Measurements from ENCODE around the gene BRAF.
A peak's percentile ranks its signal among the peaks of the same experiment; 100 is the strongest.
"Not testable (repeated sequence)": the region's sequence is repeated elsewhere in the genome, so short reads cannot be mapped to it uniquely, and the experiment has no call there.

Gene BRAF

GRCh38 chr7:140694592-140694991, 230.1 kb downstream of the BRAF start:
- Histone ChIP-seq H3K27ac (ENCODE audit: extremely low read depth, low read depth, low read length) (no peak overlapping the region), H3K4me3 (ENCODE audit: low read depth, low read length) (no peak overlapping the region), H3K36me3 (ENCODE audit: control insufficient read depth in 2 of 2, insufficient read depth in 1 of 2, low read length in 2 of 2) (peaks cover 7 to 66% of the 10 kb centered on the region in 2 experiments; a peak in 2 of 3 replicates), H3K9me3 (ENCODE audit: control insufficient read depth, insufficient read depth, low read depth, low read length) (no peaks in the 10 kb centered on the region), H3K4me1 (ENCODE audit: control insufficient read depth, insufficient read depth, low read length) (no peaks in the 10 kb centered on the region)
- ChIA-PET POLR2A (no interaction called here), CTCF (interaction anchor here (0.6 kb wide), 1 partner anchor 48 kb away, joined by 3 read pairs; no protein-coding TSS in a partner anchor)
- TF ChIP-seq ZNF776 (tag by site-specific recombination; IDR thresholded peaks at IDR 0.05; ENCODE audit: borderline replicate concordance) (no peak), ZSCAN5A (tag by site-specific recombination; IDR thresholded peaks at IDR 0.05) (no peak), ZFHX2 (tag by site-specific recombination; conservative IDR thresholded peaks at IDR 0.05) (no peak), INSM2 (tag by site-specific recombination; IDR thresholded peaks at IDR 0.05) (no peak), ZNF701 (tag by site-specific recombination; IDR thresholded peaks at IDR 0.05) (no peak), ZNF248 (tag by site-specific recombination; IDR thresholded peaks at IDR 0.05) (no peak), ZNF792 (tag by site-specific recombination; IDR thresholded peaks at IDR 0.05) (no peak)

- H3K4me1 ChIP-seq (ENCODE audit: control insufficient read depth, insufficient read depth, low read length); H3K9me3 ChIP-seq (ENCODE audit: control insufficient read depth, insufficient read depth, low read depth, low read length); POLR2A ChIA-PET; H3K27ac ChIP-seq (ENCODE audit: extremely low read depth, low read depth, low read length); CTCF ChIA-PET; H3K4me3 ChIP-seq (ENCODE audit: low read depth, low read length): not testable (repeated sequence)
- peaks cover 7 to 66% of the 10 kb centered on the region in 2 experiments; a peak in 2 of 3 replicates for H3K36me3 ChIP-seq (ENCODE audit: control insufficient read depth in 2 of 2, insufficient read depth in 1 of 2, low read length in 2 of 2)
Measured at GRCh38 chr7:140693849-140694248, 230.9 kb downstream of the BRAF start.

GRCh38 chr7:140691376-140692045, 233.2 kb downstream of the BRAF start:
- TF ChIP-seq ZNF785 (tag by site-specific recombination; IDR thresholded peaks at IDR 0.05) (no peak), ZBTB6 (tag by site-specific recombination; IDR thresholded peaks at IDR 0.05) (peak; percentile 86)
- Histone ChIP-seq H3K36me3 (ENCODE audit: control insufficient read depth in 2 of 2, insufficient read depth in 1 of 2, low read length in 2 of 2) (peaks cover 11 to 88% of the 10 kb centered on the region in 2 experiments; a peak in 2 of 3 replicates), H3K4me3 (ENCODE audit: low read depth, low read length) (no peak overlapping the region), H3K27ac (ENCODE audit: extremely low read depth, low read depth, low read length) (no peak overlapping the region), H3K9me3 (ENCODE audit: control insufficient read depth, insufficient read depth, low read depth, low read length) (no peaks in the 10 kb centered on the region), H3K4me1 (ENCODE audit: control insufficient read depth, insufficient read depth, low read length) (no peaks in the 10 kb centered on the region)
- POLR2A ChIA-PET: interaction anchor here (1.3 kb wide), 1 partner anchor 16 kb away, joined by 3 read pairs; no protein-coding TSS in a partner anchor
- CTCF ChIA-PET: interaction anchor here (1.3 kb wide), 1 partner anchor 16 kb away, joined by 3 read pairs; no protein-coding TSS in a partner anchor

GRCh38 chr7:140689199-140690152, 235.3 kb downstream of the BRAF start:
- H3K4me3 ChIP-seq (ENCODE audit: low read depth, low read length): no peak overlapping the region
- H3K9me3 ChIP-seq (ENCODE audit: control insufficient read depth, insufficient read depth, low read depth, low read length): no peaks in the 10 kb centered on the region
- peaks cover 11 to 89% of the 10 kb centered on the region in 2 experiments; a peak in 2 of 3 replicates for H3K36me3 ChIP-seq (ENCODE audit: control insufficient read depth in 2 of 2, insufficient read depth in 1 of 2, low read length in 2 of 2)
- H3K4me1 ChIP-seq (ENCODE audit: control insufficient read depth, insufficient read depth, low read length): no peaks in the 10 kb centered on the region
- POLR2A ChIA-PET: no interaction called here
- CTCF ChIA-PET: no interaction called here
- H3K27ac ChIP-seq (ENCODE audit: extremely low read depth, low read depth, low read length): no peak overlapping the region
- no peak for TF ChIP-seq PRDM10 (tag by site-specific recombination; IDR thresholded peaks at IDR 0.05)
- TF ChIP-seq ZNF280C (tag by site-specific recombination; IDR thresholded peaks at IDR 0.05): no peak

Measured in HEK293 (cell line).